HTR-8/SVneo (cell line): ENCODE measurements around the gene C10orf105.

Source experiments
- DNase-seq: peaks from one replicate; pipeline ENCODE4 v3.0.0; 2011; ENCODE audit warnings: low spot score, mixed read lengths; ENCODE audit not compliant: insufficient read length
- FAIRE-seq: peaks from 2 replicates; lab custom pipeline; 2011; peaks lifted over from hg19 to GRCh38; lab: Jason Lieb, UNC

Gene C10orf105

GRCh38 chr10:71720288-71720687 is 710 bp upstream of the C10orf105 start:
- FAIRE-seq (no peak), DNase-seq (no peak)

- no peak for FAIRE-seq
- no peak for DNase-seq
Measured at GRCh38 chr10:71719042-71719441, 536 bp downstream of the C10orf105 start.

DNA sequence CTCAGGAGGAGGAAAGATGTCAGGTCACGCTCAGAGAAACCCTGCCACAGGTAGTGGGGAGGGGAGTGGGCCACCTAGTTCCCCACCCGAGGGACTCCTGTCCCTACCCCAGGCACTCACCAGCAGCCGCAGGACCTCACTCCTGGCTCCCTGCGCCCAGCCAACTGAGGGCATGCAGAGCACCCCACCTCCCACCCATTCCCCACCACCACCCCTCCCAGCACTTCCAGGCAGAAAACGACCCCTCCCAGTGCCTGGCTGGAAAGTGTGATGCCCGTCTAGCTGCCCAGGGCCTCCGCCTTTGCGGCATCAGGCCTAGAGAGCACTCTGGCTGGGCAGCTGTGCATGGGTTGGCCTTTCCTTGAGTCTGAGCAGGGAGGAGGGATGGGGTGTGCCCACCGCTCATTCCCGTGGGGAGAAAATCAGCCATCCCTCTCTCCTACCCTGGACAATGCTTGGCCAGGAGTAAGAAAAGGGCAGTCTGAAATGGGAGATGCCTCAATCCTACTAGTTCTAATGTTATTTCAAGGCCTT is 1.3 kb downstream of the C10orf105 start:
- FAIRE-seq, result no peak
- no peak for DNase-seq

- no peak for DNase-seq
Measured at GRCh38 chr10:71717551-71717951, 2.0 kb downstream of the C10orf105 start.

DNA sequence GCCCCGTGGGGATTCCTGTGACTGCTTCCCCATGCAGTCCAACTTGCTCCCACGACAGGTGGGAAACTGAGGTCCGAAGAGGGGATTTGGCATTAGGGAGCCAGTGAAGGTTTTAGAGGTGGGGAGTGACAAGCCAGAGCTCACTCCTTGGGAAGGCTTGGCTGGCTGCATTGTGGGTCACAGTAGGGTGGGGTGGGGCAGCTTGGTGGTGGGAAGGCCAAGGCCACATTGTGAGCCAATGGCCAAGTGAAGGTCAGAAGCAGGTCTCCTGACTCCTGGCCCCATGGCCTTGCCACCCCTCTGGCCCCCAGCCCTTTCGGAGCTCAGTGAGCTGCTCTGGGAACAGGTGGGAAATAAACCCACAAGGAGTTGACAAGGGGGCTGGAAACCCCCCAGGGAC is 2.5 kb downstream of the C10orf105 start:
- FAIRE-seq, result no peak
- no peak for DNase-seq

More at GRCh38 chr10:71717551-71717951, 2.0 kb downstream of the C10orf105 start:
- FAIRE-seq, result no peak

DNA sequence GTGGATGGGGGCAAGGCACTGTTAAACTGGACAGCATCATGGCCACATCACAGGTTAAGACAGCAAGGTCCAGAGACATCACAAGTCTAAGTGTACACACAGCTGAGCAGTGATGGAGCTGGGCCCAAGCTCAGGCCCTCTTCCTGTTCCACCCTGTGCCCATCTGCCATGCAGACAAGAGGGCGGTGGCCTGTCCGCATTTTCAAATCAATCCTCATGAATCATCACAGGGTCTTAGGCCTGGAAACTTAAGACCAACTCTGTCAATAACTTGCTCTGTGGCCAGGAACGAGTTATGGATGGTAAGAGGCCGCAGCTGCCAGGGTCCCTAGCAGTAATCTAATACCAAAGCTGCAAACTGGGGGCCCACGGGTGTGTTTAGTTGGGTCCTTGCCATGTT is 3.2 kb downstream of the C10orf105 start:
- FAIRE-seq (no peak), DNase-seq (no peak)

GRCh38 chr10:71715860-71716259 is 3.7 kb downstream of the C10orf105 start:
- no peak for DNase-seq
- FAIRE-seq, result no peak

- no peak for DNase-seq
Measured at GRCh38 chr10:71715026-71715425, 4.6 kb downstream of the C10orf105 start.

DNA sequence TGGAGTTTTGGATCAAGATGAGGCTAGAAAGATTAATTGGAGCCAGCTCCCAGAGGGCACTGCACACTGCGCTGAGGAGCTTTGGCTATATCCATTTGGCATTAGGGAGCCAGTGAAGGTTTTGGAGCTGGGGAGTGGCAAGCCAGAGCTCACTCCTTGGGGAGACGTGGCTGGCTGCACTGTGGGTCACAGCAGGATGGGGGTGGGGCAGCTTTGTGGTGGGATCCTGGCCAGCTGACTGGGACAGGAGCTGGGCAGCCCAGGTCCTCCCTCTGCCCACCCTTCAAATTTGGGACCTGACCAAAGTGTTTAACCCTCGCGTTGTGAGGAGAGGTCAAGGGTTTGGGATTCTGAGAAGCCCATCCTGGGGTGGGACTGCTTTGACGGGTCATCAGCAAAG is 5.0 kb downstream of the C10orf105 start:
- DNase-seq, result no peak

More at GRCh38 chr10:71715026-71715425, 4.6 kb downstream of the C10orf105 start:
- no peak for FAIRE-seq

GRCh38 chr10:71714031-71714410 is 5.6 kb downstream of the C10orf105 start:
- no peak for FAIRE-seq
- no peak for DNase-seq

More for the DNA sequence above, 5.0 kb downstream of the C10orf105 start:
- no peak for FAIRE-seq

DNA sequence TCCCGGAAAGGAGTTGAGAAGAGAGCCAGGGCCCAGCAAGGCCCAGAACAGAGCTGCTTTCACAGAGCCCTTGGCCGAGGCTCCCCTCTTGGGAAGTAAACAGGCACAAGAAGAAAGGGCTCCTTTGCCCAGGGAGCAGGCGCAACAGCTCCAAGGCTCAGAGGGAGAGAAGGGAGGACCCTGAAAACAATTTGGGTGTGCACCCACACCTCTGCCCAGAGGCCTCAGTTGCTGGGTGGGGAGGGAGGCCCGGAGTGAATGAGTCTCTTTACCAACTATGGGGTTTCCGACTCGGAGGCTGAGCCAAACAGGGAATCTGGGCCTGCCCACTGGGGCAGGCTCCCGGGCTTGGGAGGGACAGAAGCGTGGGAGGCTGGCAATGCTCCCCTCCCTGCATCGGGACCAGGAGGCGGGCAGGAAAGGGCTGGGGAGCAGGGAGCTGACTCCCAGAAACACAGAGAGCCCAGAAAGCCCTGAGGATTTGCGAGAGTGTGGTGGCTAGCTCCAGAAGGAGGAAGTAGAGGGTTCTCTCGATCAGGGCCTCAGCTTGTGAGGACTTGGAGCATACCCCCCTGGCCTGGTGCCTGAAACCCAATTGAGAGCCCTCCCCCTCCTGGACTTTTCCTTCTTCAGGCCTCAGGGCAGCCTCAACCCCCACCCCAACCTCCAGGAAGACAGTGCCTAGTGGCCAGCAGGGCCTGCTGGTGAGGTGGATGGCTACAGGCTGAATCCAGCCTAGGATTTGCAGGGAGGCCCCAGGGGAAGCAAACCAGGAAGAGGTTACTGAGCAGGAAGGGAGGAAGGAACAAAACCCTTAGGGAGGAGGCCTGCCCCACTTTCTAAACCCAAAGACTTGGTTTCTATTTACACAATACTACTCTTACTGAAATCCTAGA is 6.2 kb downstream of the C10orf105 start:
- FAIRE-seq (no peak), DNase-seq (no peak)

- DNase-seq (no peak), FAIRE-seq (no peak)
Measured at GRCh38 chr10:71712572-71713134, 6.9 kb downstream of the C10orf105 start.

- no peak for FAIRE-seq
- DNase-seq, result no peak
Measured at GRCh38 chr10:71712170-71712569, 7.4 kb downstream of the C10orf105 start.

DNA sequence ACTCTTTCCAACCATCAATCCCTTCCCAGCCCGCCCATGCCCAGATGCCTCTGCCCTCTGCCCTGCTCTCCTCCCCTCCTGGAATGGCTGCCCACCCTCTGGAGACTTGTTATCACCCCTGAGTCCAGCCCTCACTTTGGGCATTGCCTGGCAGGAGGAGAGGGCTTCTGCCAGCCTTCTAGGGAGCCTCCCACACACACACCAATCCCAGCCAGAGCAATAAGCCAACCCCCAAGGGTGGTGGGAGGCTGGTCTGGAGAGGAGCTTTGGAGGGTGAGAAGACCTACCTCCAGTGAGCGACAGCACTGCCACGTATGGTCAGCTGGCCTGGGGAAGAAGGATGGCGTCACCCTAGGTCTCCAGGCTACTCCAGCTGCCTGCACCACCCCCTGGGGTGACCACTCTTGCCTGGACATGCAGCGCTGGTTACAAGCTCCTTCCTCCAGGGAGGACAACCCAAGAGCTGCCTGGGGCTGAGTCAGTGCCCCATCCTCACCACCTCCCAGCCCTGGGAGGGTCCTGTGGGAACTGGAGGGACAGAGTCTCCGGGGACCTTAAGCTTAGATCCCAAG is 8.4 kb downstream of the C10orf105 start:
- FAIRE-seq (no peak), DNase-seq (no peak)

- FAIRE-seq (no peak), DNase-seq (no peak)
Measured at GRCh38 chr10:71710519-71710918, 9.1 kb downstream of the C10orf105 start.

DNA sequence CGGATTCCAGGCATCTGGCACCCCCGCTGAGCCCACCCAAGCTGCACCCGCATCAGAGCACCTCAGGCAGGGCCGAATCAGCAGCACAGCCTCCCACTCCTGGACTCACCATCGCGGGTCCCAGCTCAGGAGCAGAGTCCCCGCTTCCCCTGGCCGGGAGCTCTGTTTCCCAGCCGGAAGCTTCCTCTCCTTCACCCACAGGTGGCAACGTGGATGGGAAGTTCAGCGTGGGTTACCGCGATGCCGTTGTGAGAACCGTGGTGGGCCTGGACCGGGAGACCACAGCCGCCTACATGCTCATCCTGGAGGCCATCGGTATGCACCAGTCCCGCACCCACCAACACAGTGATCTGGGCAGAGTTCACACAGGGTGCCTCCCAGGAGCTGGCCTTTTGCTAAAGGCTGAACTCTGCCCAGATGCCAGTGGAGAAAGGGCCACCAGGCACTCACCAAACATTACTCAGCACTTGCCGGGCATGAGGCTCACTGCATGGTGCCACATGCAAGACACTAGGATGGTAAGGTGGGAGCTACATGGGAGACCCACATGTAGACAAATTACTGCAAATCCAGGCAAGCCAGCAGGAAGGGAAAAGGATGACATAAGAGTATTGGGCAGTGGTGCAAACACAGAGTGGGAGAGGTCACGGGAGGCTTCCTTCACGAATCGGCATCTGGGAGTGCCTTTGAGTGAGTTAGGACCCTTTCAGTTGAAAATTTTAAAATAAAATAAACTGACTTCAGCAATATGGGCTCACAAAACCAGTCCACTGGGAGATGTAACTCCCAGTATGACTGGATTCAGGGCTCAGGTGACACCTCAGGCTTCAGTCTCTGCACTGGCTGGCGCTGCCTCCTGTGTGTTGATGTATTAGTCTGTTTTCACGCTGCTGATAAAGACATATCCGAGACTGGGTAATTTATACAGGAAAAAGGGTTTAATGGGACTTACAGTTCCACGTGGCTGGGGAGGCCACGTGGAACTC is 10.4 kb downstream of the C10orf105 start:
- no peak for FAIRE-seq
- DNase-seq, result no peak

GRCh38 chr10:71708301-71708703 is 11.3 kb downstream of the C10orf105 start:
- DNase-seq (peak; percentile 51), FAIRE-seq (no peak)

- DNase-seq (no peak), FAIRE-seq (no peak)
Measured at GRCh38 chr10:71707240-71707789, 12.3 kb downstream of the C10orf105 start.
